Skin epidermis (tissue), 12 donors: Measurements from ENCODE around the gene EXT2.

Experiments
- H3K27ac ChIP-seq, 21 experiments: fragments of 200-600 bp; sonication (generic) in 11 of 21; one replicate each; pipeline ENCODE4 v1.5.0; 2020; ENCODE audit warnings: mild to moderate bottlenecking in 3 of 21, inconsistent platforms in 2 of 21, moderate library complexity in 2 of 21
- H3K4me3 ChIP-seq, 7 experiments: fragments of 200-600 bp; sonication (generic) in 2 of 7; one replicate each; pipeline ENCODE4 v1.5.0; 2020; ENCODE audit warnings: inconsistent platforms in 2 of 7, mild to moderate bottlenecking in 2 of 7, moderate library complexity in 1 of 7

The EXT2 gene

GRCh38 chr11:44224867-44225501 is 129.5 kb downstream of the EXT2 start:
- H3K4me3 ChIP-seq, result no peak overlapping the region
- H3K27ac ChIP-seq, result no peak overlapping the region

DNA sequence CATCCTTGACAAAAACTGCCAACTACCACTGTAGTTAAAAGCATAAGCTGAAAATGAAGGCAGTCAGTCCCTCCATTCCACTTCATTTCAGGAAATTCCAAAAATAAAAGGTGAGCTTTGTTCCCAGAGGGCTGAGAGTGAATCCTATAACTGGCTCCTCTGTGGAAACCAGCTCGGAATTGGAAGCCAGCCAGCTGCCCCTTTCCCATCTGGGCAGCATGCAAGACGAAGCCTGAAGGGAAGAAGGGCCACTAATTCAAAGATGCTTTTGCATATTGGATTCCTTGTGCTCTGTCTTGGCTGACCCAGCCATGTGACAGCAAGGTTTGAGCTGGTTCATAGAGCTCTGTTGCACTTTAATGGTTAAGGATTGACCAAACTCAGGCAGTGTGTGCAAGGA is 131.0 kb downstream of the EXT2 start:
- no peak overlapping the region for H3K27ac ChIP-seq
- no peak overlapping the region for H3K4me3 ChIP-seq

DNA sequence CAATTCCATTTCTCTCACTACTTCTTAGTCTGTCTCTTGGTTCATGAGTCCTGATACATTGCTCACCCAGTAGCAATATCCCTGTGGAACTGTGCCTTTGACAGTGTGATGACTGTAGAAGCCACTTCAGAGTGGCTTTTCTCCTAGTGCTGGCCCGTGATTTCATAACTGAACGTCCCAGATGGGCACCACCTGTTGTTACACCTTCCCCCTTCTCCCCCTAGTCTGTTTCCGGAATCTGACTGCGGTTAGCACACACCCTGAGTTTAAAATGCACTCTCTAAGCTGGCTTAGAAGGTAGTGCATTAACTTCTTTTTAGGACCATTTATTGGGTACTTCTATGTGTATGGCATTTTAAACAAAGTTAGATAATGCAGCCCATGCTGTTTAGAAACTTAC is 131.5 kb downstream of the EXT2 start:
- Histone ChIP-seq H3K27ac (no peak overlapping the region), H3K4me3 (no peak overlapping the region)

DNA sequence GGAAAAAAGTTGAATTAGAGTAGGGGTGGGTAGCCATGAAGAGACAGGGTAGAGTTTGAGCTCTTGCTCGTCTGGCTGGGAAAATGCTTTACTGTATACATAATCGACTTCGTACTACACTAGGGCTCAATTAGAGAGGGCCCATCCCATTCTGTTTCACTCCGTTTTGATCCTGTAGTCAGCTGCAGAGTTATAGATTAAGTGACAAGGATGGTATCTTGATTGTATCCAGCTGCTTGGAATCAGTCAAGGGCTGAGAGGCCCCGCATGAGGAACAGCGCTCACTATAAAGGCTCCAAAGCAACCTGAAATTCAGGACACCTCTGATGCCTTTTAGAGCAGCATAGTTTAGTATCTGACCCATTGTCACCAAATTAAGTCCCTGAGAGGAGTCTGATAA is 132.9 kb downstream of the EXT2 start:
- Histone ChIP-seq H3K4me3 (no peak overlapping the region), H3K27ac (no peak overlapping the region)

DNA sequence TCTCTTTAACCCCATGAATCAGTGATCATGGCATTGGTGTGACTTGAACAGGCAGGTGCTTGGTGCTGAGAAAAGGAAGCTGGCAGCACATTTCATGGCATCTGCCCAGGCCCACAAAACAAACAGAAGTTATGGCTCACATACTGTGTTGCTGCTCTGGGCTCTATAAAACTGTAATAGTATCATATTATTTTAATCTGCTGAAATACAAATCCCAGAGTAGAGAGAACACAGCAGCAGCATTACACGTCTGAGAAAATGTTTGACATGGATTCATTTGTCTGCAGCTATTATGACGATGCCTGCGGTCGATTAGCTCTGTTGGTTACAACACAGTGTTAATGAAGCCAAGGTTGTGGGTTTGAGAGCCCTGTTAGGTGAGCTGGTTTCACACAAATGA is 133.6 kb downstream of the EXT2 start:
- Histone ChIP-seq H3K27ac (no peak overlapping the region), H3K4me3 (no peak overlapping the region)

GRCh38 chr11:44229624-44230023 is 134.1 kb downstream of the EXT2 start:
- no peak overlapping the region for H3K27ac ChIP-seq
- H3K4me3 ChIP-seq, result no peak overlapping the region

DNA sequence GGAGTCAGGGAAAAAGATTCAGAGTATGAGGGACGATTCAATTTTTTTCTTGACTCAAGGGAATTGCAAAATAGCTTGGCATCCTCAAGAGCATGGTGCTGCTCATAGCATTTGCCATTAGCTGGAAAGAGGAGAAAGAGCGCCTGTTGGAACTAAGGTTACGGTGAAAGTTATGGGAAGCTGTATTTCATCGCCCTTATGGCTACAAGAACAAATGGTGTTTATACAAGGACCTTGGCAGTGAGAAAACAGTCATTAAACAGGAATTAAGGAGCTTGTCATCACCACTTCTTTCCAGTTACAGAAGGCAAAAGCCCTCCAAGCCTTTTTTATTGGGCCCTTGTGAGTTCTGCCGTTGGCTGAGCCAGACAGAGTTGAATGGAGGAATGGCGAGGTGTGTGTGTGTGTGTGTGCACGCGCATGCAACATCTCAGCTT is 140.3 kb downstream of the EXT2 start:
- H3K27ac ChIP-seq, result no peak overlapping the region

DNA sequence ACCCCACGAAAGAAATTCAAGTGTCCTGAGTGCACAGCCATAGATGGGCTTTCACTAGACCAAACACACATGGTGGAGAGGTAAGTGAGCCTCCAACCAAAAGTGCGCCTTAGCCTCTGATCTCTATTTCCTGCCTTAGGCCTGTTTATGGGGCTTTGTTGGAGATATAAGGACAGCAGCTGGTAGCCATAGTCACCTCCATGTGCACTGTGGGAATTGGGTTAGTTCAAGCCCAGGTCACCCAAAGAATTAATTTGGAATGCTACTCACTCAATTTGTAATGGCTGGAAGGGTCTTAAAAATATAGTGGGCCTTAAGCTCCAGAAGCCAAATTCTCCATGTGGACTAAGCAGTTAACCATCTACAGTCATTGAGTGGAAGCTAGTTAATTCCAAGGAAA is 140.8 kb downstream of the EXT2 start:
- no peak overlapping the region for H3K27ac ChIP-seq

More for the DNA sequence above, 140.3 kb downstream of the EXT2 start:
- no peak overlapping the region for H3K4me3 ChIP-seq

GRCh38 chr11:44237156-44237555 is 141.7 kb downstream of the EXT2 start:
- no peak overlapping the region for H3K27ac ChIP-seq
- no peak overlapping the region for H3K4me3 ChIP-seq

More for the DNA sequence above, 140.8 kb downstream of the EXT2 start:
- no peak overlapping the region for H3K4me3 ChIP-seq

DNA sequence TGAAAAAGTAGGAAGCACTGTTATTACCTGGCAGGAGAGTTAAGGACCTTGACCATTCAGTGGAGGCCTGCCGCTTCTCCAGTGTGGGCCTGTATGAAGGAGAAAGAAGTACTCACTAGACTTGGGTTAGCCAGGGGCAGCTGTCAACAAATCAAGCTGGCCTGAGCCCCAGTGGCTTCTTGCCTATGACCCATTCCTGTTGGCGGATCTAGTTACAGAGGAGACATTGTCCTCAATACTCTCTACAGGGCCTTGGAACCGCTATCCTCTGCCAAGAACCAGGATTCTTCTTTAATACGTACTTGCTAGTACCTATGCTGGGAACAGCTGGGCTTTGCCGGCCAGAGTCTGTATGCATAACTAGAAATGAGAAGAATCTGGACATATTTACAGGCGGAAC is 146.4 kb downstream of the EXT2 start:
- Histone ChIP-seq H3K4me3 (no peak overlapping the region), H3K27ac (no peak overlapping the region)

- Histone ChIP-seq H3K27ac (no peak overlapping the region), H3K4me3 (no peak overlapping the region)
Observed at GRCh38 chr11:44243086-44243485, 147.6 kb downstream of the EXT2 start.

GRCh38 chr11:44243595-44244343 is 148.3 kb downstream of the EXT2 start:
- Histone ChIP-seq H3K4me3 (no peak overlapping the region), H3K27ac (peak overlapping the region in 2 of 21 experiments; percentile 8 to 52)

GRCh38 chr11:44244639-44245310 is 149.3 kb downstream of the EXT2 start:
- Histone ChIP-seq H3K4me3 (no peak overlapping the region), H3K27ac (peak overlapping the region in 1 of 21 experiments; percentile 52)

GRCh38 chr11:44246726-44247125 is 151.2 kb downstream of the EXT2 start:
- H3K27ac ChIP-seq, result no peak overlapping the region

DNA sequence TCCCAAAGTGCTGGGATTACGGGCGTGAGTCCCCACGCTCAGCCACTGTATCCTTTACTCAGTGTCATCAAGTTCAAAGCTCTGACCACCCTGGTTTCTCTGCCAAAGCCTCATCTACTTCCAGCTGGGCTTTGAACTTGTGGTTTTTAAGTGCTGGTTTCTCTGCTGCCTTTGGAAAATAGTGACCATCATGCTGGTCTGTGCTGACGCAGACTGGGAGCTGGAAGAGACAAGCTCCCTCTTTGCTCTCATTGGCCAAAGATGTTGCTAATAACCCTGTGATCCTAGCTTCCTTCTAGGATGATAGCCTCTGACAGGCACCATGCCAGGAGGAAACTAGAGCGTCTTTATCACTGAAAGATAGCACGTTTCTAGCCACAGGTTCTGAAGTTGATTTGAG is 152.0 kb downstream of the EXT2 start:
- H3K27ac ChIP-seq, result no peak overlapping the region

More at GRCh38 chr11:44246726-44247125, 151.2 kb downstream of the EXT2 start:
- H3K4me3 ChIP-seq, result no peak overlapping the region

DNA sequence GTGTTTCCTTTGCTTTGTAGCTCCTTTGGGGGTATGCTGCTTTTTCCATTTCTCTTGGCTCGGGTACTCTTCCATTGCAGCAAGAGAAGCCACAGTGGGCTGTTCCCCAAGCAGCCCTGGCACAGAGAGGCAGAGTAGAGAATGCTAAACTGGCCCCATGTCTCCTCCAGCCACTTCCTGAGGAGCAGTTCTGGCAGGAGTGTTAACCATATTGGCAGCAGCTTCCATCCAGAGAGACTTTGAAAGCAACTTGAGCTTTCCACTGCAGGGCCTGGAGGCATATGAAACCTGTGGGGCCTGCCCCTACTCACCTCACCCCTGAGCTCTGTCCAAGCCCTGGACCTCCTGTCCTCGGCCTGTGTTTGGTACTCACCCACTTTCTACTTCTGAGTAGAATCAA is 152.6 kb downstream of the EXT2 start:
- no peak overlapping the region for H3K4me3 ChIP-seq
- no peak overlapping the region for H3K27ac ChIP-seq

More for the DNA sequence above, 152.0 kb downstream of the EXT2 start:
- no peak overlapping the region for H3K4me3 ChIP-seq

DNA sequence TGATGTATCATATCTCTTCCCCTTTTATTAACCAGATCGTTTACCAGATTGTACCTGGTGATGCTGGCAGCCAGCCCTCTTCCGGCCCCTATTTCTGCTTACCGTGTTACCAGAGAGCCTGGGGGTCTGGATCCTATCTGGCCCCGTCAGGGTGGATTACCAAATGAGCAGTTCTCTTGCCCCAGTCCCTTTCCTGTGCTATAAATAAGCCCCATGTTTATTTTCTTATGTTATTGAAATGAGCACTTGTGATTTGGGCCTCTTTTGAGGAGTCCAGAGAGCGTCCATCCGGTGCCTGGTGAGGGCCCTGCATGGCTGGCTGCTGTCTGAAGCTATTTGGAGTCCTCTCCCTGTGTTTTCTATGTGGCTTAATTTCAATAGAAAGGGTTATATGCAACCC is 154.9 kb downstream of the EXT2 start:
- no peak overlapping the region for H3K27ac ChIP-seq
- no peak overlapping the region for H3K4me3 ChIP-seq

- Histone ChIP-seq H3K4me3 (no peak overlapping the region), H3K27ac (no peak overlapping the region)
Observed at GRCh38 chr11:44252999-44253602, 157.6 kb downstream of the EXT2 start.

GRCh38 chr11:44255406-44256071 is 160.1 kb downstream of the EXT2 start:
- Histone ChIP-seq H3K27ac (no peak overlapping the region), H3K4me3 (no peak overlapping the region)
